ENCODE measurements around the gene BEAN1. TPM values are rescaled to one million over a fixed set of nuclear protein-coding genes. Genes with fewer than 3 reads are reported as not detected.

BEAN1 gene
- polyA plus RNA-seq, 1 donor from 2014 or later = 0.16 TPM

GRCh38 chr16:66507731-66508239, 80.7 kb downstream of the BEAN1 start:
- H3K9me2 ChIP-seq (ENCODE audit: insufficient read depth, low read length) = no peaks in the 10 kb centered on the region
- H3K27ac ChIP-seq (ENCODE audit: low read length) = no peak overlapping the region
- no peak for TF ChIP-seq MXI1 (conservative IDR thresholded peaks at IDR 0.05; ENCODE audit: poor library complexity, severe bottlenecking)
- no peak overlapping the region for H3K4me3 ChIP-seq (ENCODE audit: low read length)
- H4K20me1 ChIP-seq (ENCODE audit: insufficient read depth) = no peaks in the 10 kb centered on the region
- H3K36me3 ChIP-seq (ENCODE audit: insufficient read depth, low read length) = no peaks in the 10 kb centered on the region
- H3F3A ChIP-seq (ENCODE audit: insufficient read depth, low read length, poor library complexity, severe bottlenecking) = no peaks in the 10 kb centered on the region
- no peaks in the 10 kb centered on the region for H3K27me3 ChIP-seq (ENCODE audit: insufficient read depth, low read depth, low read length)
- no peaks in the 10 kb centered on the region for H3K9me3 ChIP-seq (ENCODE audit: low read length)
- no peak overlapping the region for H2AFZ ChIP-seq (ENCODE audit: low read depth, low read length)
- no peaks in the 10 kb centered on the region for H3K79me2 ChIP-seq (replicated peaks; ENCODE audit: insufficient read depth, low read length)
- H3K4me2 ChIP-seq (ENCODE audit: low read length) = no peak overlapping the region
- H3K9ac ChIP-seq (ENCODE audit: low read length) = no peak overlapping the region

- Histone ChIP-seq H3K79me2 (replicated peaks; ENCODE audit: insufficient read depth, low read length) (no peaks in the 10 kb centered on the region), H3K9me2 (ENCODE audit: insufficient read depth, low read length) (no peaks in the 10 kb centered on the region), H3K27me3 (ENCODE audit: insufficient read depth, low read depth, low read length) (no peaks in the 10 kb centered on the region), H3K4me2 (ENCODE audit: low read length) (no peak overlapping the region), H2AFZ (ENCODE audit: low read depth, low read length) (no peak overlapping the region), H3K36me3 (ENCODE audit: insufficient read depth, low read length) (no peaks in the 10 kb centered on the region), H3F3A (ENCODE audit: insufficient read depth, low read length, poor library complexity, severe bottlenecking) (no peaks in the 10 kb centered on the region), H3K9ac (ENCODE audit: low read length) (no peak overlapping the region), H3K9me3 (ENCODE audit: low read length) (no peaks in the 10 kb centered on the region), H3K4me3 (ENCODE audit: low read length) (no peak overlapping the region), H4K20me1 (ENCODE audit: insufficient read depth) (no peaks in the 10 kb centered on the region), H3K27ac (ENCODE audit: low read length) (no peak overlapping the region)
- TF ChIP-seq RAD21 (conservative IDR thresholded peaks at IDR 0.05) = no peak
- no peak for TF ChIP-seq TAF1 (IDR thresholded peaks at IDR 0.05; ENCODE audit: low read depth)
- no peak for TF ChIP-seq EP300 (conservative IDR thresholded peaks at IDR 0.05; ENCODE audit: poor library complexity, severe bottlenecking)
These were observed 81.3 kb downstream of the BEAN1 start for GRCh38 chr16:66508248-66508913.

- no peak overlapping the region for H2AFZ ChIP-seq (ENCODE audit: low read depth, low read length)
- H3K4me3 ChIP-seq (ENCODE audit: low read length) = no peak overlapping the region
- no peak overlapping the region for H3K9ac ChIP-seq (ENCODE audit: low read length)
- no peak overlapping the region for H3K27ac ChIP-seq (ENCODE audit: low read length)
- H3F3A ChIP-seq (ENCODE audit: insufficient read depth, low read length, poor library complexity, severe bottlenecking) = no peaks in the 10 kb centered on the region
- no peaks in the 10 kb centered on the region for H3K27me3 ChIP-seq (ENCODE audit: insufficient read depth, low read depth, low read length)
- H3K9me2 ChIP-seq (ENCODE audit: insufficient read depth, low read length) = no peaks in the 10 kb centered on the region
- TF ChIP-seq SMC3 (conservative IDR thresholded peaks at IDR 0.05; ENCODE audit: poor library complexity) = no peak
- no peak for TF ChIP-seq MXI1 (conservative IDR thresholded peaks at IDR 0.05; ENCODE audit: poor library complexity, severe bottlenecking)
- no peak for TF ChIP-seq EZH2 (IDR thresholded peaks at IDR 0.05; ENCODE audit: borderline replicate concordance, insufficient read depth, low read length, poor library complexity, severe bottlenecking)
- TF ChIP-seq REST (IDR thresholded peaks at IDR 0.05; ENCODE audit: borderline replicate concordance) = no peak
- no peak for TF ChIP-seq CTCF (IDR thresholded peaks at IDR 0.05; ENCODE audit: poor library complexity, severe bottlenecking)
- TF ChIP-seq RAD21 (conservative IDR thresholded peaks at IDR 0.05) = no peak
- TF ChIP-seq EP300 (conservative IDR thresholded peaks at IDR 0.05; ENCODE audit: poor library complexity, severe bottlenecking) = no peak
- TF ChIP-seq TAF1 (IDR thresholded peaks at IDR 0.05; ENCODE audit: low read depth) = no peak
- no peak overlapping the region for H3K4me2 ChIP-seq (ENCODE audit: low read length)
- no peaks in the 10 kb centered on the region for H3K9me3 ChIP-seq (ENCODE audit: low read length)
- no peaks in the 10 kb centered on the region for H4K20me1 ChIP-seq (ENCODE audit: insufficient read depth)
- no peaks in the 10 kb centered on the region for H3K36me3 ChIP-seq (ENCODE audit: insufficient read depth, low read length)
- H3K79me2 ChIP-seq (replicated peaks; ENCODE audit: insufficient read depth, low read length) = no peaks in the 10 kb centered on the region
These were observed 81.9 kb downstream of the BEAN1 start for GRCh38 chr16:66508914-66509496.
